HG03575 (cell line): ENCODE results near the gene PRKN.
"Not testable (repeated sequence)": the region's sequence is repeated elsewhere in the genome, so short reads cannot be mapped to it uniquely, and the experiment has no call there.

Experiments
- ATAC-seq: cut with Tn5 transposase; IDR thresholded peaks from one replicate; pipeline ENCODE4 v1.9.1; 2021; ENCODE audit not compliant: unreplicated experiment, insufficient number of reproducible peaks, low FRiP score; ENCODE audit errors: extremely low read depth

The PRKN gene

DNA sequence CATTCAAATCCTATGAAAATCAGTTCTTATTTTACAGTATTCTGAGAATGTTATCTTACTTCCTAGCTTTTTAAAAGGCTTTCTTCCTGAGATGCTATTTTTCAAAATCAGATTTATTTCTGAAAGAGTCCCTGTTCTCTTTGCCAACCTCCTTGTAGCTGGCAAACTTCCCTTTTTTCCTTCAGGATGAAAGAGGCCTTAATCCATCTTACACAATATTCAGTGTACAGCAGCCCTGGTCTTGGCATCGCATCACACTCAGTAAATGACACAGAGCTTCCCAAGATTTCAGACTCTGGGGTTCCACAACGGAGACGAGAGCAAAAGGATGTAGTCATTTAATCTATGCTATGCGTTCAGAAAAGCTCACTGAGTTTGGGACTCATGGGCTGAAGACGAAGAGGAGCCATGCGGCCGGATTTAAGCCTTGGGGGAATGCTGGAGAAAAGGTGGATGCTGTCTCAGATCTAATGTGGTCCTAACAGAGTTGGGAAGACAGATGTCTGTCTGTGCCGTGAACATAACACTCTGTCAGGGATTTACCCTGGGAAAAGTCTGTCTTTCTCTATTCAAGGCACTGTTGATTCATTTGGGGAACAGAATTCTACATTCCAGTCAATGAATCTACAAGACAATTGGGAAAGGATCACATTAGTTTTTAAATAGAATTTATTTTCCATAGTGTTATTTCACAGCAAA, 837.3 kb downstream of the PRKN start:
- ATAC-seq: no peak

DNA sequence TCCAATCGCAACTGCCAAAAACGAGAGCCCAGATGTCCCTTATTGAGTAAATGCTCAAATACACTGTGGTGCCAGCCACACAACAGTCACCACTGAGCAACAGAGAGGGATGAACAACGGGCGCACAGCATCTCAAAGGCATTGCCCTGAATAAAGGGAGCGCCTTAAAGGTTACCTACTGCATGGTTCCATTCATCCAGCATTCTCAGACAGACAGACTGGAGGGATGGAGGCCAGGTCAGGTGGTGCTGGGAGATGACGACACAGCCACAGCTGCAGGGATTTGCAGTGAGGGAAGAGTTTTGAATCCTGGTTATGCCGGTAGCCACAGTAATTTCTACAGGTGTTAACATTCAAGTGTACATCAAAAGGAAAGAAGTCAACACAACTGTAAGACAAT, 838.2 kb downstream of the PRKN start:
- ATAC-seq: no peak

DNA sequence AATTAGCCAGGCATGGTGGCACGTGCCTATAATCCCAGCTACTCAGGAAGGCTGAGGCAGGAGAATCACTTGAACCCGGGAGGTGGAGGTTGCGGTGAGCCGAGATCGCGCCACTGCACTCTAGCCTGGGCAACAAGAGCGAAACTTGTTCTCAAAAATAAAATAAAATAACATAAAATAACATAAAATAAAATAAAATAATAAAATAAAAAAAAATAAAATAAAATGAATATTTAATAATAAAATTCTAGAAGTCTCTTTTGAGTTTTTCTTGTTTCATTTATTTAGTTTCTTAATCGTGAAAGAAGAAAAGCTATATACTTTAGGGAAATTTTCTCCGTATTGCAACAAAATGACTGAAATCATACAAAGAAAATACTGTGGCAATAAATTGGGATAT, 841.0 kb downstream of the PRKN start:
- ATAC-seq: not testable (repeated sequence)

DNA sequence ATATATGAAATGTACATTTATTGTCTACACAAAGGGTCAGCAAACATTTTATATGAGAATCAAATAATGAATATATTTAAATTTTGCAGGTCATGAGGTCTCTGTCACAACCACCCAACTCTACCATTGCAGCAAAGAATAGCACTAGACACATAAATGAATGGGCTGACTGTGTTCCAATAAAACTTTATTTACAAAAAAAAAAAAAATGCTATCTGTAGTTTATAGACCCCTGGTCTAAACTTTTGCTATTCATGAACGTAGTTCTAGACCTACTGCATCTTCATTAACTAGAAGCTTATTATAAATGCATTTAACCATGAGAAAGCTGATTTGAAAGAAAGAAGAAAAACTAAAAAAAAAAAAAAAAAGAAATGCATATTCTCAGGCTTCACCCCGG, 842.8 kb downstream of the PRKN start:
- no peak for ATAC-seq

DNA sequence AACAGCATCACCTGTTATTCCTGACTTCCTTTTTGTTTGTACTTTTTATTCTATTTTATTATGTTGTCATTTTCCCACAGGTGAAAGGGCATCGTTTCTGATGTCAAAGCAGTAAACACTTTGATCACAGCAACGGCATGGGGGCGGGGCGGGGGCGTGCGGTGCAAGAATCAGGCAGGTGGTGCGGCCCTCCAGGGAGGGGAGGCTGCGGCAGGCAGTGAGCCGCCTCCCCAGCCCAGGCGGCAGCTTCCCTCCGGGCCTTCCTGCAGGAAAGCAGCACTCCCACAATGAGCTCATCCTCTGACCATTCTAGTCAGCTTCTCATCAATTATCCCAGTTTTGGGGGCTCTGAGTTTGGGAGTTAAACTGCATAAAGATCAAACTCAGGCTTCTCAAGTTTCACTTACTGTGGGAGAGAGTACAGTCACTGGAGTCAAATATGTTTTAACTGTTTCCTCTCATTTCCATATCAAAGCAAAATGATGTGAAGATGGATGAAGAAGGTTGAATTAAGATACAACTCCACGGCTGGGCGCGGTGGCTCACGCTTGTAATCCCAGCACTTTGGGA, 845.3 kb downstream of the PRKN start:
- no peak for ATAC-seq

DNA sequence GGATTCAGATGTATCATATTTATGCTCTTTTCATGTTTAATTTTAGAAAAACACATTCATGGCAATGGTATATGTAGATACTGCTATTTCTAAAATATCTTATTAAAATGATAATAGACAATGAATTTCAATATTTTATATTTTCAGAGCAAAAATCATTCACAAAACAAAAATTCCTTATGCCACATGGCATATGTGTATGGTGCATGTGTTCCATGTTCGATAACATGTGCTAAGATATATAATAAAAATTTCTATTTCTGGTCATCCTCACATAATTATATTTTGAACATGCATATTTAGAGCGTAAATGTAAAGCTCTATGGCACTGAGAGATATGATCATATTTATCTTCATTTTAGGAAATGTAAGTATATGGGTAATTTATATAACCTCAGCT, 847.5 kb downstream of the PRKN start:
- ATAC-seq: no peak

DNA sequence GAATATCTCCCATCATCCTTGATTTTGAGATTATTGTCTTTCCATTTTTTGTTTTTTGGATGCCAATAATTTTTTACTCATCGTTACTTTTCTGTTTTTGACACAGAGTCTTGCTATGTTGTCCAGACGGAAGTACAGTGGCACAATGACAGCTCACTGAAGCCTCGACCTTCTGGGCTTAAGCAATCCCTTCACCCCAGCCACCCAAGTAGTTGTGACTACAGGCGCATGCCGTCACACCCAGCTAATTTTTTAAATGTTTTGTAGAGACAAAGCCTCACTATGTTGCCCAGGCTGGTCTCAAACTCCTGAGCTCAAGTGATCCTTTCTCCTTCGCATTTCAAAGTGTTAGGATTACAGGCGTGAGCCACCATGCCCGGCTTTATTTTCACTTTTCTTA, 851.3 kb downstream of the PRKN start:
- no peak for ATAC-seq

DNA sequence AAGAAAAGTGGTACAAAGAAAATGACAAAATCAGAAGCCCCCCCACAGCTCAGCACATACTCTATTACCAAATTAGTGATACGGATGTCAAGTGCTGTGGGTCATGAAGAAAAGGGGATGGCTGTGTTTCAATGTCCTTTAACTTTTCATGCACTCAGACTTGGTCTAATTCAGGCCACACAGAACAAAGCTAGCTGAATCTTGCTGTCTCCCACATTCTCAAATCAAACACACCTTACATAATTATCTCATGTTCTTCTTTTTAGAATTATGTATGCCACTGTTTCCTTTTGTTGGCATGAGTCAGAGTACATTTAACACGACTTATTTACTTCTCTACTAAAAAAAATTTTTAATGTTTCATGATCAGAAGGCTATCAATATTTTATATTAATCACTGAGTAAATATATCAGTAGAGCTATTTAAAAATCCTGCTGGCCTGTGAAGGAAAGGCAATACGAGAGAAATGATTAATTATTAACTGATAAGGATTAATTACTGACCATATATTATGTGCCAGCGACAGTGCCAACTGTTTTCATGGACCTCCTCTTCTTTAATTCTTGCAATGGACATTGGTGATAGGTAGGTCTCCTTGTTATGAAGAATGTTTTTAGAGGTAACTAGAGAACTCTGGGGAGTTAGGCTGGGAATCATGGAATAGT, 857.2 kb downstream of the PRKN start:
- no peak for ATAC-seq

DNA sequence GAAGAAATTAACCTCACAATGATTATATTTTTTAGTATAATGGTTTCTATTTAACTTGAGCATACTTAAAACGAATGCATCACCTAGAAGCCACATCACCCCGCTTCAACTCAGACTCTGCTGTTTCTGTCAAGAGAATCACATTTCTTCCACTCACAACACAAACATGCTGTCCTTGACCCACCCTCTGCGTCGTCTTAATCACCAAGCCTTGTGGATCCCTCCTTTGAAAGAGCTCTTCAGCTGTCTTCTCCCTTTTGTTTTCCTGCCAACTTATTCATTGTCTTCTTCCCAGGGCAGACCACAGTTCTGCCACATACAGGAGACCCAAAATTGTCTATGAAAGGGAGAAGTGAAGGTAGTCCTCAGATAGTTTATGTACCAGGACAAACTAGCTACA, 858.1 kb downstream of the PRKN start:
- no peak for ATAC-seq

DNA sequence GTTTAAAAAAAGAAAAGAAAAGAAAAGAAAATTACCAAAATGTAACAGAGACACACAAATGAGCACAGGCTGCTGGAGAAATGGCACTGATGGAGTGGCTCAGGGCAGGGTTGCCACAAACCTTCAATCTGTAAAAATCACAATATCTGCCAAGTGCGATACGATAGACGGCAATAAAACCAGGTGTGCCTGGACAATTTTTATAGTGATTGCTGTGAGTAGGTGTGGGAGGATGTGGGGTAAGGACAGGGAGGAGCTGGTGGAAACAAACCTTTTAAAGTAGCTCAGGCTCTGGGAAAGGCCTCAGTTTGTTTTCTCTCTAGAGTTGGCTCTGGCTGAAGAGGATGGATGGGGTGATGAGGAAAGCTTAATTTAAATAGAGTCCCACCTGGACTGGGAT, 861.0 kb downstream of the PRKN start:
- ATAC-seq: no peak

DNA sequence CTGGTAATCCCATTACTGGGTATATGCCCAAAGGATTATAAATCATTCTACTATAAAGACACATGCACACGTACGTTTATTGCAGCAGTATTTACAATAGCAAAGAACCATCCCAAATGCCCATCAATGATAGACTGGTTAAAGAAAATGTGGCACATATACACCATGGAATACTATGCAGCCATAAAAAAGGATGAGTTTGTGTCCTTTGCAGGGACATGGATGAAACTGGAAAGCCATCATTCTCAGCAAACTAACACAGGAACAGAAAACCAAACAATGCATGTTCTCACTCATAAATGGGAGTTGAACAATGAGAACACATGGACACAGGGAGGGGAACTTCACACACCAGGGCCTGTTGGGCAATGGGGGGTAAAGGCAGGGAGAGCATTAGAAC, 866.5 kb downstream of the PRKN start:
- not testable (repeated sequence) for ATAC-seq

DNA sequence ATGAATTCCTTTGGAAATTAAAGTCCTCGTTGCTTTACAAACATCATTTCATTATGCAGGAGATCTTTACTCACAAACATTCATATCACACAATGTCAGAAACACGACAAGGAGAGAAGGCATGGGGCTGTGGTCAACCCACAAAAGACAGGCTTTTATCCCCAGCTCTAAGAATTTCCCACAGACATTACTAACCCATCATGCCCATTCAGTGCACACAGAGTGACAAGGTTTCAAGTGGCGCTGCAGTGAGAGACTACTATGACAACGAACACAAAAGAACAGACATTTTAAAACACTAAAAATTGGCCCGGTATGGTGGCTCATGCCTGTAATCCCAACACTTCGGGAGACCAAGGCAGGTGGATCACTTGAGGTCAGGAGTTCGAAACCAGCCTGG, 873.9 kb downstream of the PRKN start:
- no peak for ATAC-seq

DNA sequence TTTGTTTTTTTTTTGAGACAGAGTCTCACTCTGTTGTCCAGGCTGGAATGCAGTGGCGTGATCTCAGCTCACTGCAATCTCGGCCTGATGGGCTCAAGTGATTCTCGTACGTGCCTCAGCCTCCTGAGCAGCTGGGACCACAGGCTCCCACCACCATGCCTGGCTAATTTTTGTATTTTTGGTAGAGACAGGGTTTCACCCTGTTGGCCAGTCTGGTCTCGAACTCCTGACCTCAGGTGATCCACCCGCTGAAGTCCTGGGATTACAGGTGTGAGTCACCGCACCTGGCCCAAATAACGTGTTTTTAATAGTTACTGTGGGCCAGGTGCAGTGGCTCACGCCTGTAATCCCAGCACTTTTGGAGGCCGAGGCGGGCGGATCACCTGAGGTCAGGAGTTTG, 876.1 kb downstream of the PRKN start:
- ATAC-seq: not testable (repeated sequence)

DNA sequence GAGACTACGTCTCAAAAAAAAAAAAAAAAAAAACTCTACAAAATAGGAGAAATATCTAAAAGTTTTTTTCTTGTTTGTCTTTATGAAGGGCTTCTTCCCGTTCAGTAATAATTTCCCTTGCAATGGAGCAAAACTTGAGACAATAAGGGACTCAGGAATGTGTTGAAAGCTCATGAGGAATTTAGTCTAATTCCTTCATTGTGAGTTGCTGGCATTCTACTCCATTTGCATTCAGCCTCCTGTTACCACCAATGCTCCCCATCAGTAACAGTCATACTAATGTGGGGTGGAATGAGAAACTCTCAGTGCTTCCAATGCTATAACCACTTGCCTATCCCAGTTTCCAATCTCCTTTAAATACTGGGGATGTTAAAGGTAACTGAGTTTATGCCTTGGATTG, 877.0 kb downstream of the PRKN start:
- no peak for ATAC-seq

DNA sequence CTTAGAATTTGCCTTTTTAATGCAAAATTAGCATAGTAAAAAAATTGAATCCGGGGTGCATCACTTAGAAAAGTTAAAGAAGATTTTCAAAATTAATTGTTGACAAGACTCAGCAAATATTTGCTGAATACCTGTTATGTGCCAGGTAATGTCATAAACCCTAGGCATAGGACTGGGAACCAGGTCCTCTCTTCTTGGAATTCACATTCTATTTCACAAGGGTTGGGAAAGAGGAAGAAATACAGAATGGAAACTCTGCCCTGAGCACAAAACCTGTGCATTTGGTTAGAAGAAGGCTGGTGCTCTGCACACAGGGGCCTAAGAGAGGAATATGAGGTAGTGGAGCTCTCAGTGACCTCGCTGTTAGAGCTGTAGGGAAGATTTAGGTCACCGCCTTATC, 879.9 kb downstream of the PRKN start:
- no peak for ATAC-seq

DNA sequence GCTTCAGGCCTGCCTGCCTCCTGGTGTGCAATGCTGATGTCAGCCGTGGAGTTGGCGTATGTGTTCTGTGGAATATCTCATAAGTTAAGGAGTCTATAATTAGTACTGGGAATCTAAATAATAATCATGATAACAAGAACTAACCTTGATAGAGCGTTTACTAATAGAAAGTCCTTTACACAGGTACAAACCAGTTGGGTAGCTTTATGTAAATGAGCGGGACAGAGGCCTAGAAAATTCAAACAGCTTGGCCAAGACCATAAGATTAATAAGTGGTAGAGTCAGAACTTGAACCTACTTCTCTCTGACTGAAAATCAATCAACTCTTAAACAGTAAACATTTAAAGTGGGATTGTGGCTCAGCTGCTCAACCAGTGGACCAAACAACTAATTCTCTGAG, 882.8 kb downstream of the PRKN start:
- no peak for ATAC-seq

DNA sequence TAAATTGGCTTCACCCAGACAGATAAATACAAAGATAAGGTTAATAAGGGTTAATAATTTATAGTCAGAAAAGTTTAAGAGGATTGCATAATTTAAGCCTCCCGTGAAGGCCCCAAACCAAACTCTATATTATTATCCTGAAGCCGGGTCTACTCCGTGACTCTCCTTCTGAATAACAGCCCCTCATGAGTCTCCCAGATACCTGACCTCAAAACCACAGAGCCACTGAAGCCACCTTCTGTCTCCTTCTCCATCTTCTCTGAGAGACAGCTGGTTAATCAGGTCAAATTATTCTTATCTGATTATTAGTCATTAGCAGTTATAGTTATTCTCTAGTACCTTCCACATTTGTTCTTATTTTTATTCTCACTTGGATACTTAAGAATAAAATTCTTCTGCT, 884.5 kb downstream of the PRKN start:
- no peak for ATAC-seq

DNA sequence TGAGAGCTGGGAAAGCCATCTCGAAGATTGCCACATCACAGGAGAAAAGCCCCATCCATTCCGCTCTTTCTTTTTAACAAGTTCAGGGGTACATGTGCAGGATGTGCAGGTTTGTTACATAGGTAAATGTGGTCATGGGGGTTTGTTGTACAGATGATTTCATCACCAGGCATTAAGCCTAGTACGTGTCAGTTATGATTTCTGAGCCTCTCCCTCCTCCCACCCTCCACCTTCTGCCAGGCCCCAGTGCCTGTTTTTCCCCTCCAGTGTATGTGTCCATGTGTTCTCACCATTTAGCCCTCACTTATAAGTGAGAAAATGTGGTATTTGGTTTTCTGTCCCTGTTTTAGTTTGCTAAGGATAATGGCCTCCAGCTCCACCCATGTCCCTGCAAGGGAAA, 887.2 kb downstream of the PRKN start:
- ATAC-seq: no peak

DNA sequence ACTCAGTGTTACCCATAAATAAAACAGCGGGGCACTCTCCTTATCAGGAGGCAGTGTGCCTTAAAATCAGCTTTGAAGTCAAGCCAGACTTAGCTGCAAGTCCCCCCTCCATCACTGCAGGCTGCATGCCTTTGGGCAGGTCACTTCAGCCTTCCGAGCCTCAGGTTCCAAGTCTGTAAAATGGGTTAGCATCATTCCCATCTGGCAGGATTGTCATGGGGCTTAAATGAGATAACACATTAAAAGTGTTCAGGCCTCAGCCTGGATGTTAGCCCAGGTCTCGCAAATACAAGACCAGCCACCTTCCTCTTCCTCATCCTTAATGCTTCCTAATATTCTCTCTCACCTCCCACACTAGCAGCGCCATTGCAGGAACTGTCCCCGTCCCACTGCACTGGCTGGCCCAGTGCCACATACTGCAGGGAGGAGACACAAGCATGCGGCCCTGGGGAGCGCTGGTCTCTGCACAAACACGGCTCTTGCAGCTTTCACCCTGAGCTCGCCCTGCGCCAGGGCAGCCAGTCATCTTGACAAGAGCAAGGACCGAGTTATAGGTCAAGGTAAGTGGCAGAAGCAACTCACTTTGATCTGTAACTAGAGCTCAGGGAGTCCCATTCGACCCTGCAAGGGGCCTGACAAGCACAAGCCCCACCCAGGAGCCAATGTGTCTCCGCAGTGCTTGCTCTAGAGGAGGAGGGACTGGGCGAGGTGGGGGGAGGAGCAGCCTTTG, 889.1 kb downstream of the PRKN start:
- no peak for ATAC-seq

DNA sequence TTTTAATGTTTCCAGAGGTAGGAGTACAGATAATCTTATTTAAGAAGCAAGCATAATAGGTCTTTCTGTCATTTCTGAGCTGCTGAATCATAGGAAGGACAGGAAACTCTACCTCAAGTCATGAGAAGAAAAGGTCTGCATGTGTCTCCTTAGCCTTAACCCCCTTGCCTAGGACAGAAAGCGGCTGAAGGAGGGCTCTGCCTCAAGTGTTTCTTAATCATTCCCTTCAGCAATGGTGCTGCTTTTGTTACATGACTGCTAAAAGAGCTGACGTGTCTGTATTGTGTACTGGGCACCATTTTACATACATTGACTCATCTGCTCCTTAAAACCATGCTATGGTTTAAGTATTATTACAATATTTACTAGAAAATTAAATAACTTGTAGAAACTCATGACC, 889.7 kb downstream of the PRKN start:
- no peak for ATAC-seq
